ENCODE data around the gene VPS37C.

Gene VPS37C

GRCh38 chr11:61153593-61154095, 7.6 kb downstream of the VPS37C start:
- no peak for DNase-seq (ENCODE audit: low spot score)

DNA sequence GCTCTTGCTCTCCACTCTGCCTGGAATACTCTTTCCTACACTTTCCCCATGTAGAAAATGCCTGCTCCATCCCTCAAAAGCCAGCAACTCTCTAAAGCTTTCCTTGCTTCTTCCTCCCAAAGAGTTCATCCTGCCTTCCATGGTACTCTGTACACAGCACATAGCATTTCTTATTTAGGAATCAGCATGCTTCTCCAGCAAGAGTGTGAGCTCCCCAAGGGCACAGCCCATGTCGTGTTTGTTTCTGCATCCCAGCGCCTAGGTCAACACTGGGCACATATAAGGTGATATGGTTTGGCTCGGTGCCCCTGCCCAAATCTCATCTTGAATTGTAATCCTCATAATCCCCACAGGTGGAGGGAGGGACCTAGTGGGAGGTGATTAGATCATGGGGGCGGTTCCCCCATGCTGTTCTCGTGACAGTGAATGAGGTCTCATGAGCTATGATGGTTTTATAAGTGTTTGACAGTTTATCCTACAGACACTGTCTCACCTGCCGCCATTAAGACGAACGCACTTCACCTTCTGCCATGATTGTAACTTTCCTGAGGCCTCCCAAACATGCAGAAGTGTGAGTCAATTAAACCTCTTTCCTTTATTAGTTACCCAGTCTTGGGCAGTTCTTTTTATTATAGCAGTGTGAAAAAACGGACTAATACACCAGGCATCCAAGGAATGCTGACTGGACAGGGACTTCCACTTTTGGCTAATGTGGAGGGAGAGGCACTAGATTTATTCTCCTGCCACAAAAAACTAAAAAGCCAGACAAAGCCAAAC, 8.2 kb downstream of the VPS37C start:
- no peak for DNase-seq (ENCODE audit: low spot score)

DNA sequence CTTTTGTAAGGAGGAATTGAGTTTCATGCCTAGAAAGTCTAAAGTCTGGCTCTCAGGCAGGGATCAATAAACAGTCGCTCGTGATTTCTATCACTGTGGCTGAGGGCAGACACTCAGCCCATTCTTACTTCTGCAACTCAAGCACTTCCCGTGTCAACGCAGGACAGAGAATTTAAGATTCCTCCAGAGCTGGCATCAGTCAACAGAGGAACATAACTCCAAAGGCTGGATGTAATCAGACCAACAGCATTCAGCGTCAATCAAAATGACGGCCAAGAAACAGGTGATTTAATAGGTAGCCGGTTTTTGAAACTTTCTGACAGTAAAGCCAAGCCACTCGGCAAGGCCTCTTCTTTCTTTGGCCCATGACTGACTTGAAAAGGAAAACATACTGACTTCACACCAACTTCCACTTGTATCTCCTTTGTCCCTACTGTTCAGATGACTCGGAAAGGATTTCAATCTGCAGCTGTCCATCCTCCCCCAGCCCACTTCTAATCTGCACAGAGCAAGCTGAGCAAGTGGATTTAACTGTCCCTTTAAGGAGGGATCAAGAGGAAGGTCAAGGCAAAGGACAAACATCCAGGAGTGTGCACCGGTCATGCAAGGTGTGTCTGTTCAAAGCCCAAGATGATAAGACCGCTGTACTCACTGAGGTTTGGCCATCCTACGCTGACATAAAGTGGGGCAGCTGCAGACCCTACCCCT, 9.5 kb downstream of the VPS37C start:
- no peak for DNase-seq (ENCODE audit: low spot score)

DNA sequence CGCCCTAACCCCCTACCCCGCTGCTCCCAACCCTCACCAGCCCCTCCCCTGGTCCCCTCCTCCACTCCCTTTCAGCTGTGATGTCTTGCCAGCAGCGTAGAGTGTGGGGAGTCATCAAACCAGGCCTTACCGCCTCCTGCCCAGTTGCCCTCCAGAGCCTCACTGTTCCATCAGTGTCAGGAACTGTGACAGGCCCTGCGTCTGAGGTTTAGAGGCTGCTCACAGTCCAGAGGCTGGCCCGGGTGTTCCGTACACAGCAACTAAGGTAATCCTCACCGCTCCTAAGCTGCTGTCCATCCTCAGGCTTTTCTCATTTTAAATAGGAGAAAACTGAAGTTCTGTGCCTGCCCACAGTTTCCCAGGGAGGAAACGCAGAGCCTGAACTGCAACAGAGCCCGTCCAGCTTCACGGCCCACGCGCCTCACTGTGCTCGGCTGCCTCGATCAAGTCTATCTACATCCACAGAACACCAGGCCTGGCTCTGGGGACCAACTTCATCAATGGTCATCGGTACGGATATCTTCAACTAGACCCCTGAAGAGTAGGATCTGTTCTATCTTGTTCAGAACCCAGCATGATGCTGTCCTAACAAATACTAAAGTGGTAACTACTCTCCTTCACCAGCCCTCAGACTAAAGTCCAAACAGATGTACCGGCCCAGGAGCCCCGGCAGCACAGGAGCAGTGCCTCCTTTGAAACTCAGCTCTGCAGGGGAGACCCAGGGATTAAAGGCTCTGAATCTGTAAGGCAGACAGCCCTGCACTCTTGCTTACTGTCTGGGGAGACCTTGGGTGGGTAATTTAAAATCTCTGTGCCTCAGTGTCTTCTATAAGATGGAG, 10.3 kb downstream of the VPS37C start:
- no peak for DNase-seq (ENCODE audit: low spot score)

DNA sequence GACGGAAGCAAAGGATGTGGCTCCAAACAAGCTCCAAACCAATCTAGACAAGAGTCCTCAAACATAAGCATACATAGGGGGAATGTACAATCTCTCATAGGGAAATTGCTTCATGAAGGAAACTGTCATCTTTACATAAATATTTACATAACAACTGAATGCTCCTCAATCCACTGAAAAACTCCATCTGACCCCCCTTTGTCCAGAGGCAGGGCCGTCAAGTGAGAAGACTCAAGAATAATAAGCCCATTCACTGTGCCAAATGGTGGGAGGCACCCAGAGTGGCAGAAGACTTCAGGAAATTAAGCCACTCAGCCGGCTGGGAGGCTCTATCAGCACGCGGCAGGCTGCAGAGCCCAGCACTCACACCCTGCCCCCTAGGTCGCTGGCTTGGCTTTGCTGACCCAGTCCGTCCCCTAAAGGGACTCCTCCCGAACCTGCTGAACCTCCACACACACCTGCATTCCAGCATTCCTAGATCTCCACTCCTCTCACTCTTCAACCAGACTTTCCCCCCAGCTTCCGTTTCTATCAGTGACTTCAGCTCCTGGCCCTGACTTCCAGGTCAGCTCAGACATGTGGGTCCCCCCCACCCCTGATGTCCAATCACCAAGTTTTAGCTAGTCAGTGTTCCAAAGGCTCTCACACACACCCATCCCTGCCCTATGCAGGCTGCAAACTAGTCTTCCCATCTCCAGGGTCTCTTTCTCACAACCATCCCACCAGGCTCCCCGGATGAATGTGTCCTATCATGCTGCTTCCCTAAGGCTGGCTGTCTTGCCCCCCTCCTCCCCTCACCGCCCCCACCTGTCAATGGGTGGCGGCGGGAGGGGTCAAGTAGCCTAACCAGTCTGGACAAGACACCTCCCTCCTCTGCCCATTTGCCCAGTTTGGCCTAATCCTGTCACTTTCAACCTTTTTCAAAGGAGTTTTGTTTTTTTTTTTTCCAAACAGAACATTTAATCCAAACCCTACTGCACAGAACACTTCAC, 11.3 kb downstream of the VPS37C start:
- DNase-seq (ENCODE audit: low spot score): no peak

DNA sequence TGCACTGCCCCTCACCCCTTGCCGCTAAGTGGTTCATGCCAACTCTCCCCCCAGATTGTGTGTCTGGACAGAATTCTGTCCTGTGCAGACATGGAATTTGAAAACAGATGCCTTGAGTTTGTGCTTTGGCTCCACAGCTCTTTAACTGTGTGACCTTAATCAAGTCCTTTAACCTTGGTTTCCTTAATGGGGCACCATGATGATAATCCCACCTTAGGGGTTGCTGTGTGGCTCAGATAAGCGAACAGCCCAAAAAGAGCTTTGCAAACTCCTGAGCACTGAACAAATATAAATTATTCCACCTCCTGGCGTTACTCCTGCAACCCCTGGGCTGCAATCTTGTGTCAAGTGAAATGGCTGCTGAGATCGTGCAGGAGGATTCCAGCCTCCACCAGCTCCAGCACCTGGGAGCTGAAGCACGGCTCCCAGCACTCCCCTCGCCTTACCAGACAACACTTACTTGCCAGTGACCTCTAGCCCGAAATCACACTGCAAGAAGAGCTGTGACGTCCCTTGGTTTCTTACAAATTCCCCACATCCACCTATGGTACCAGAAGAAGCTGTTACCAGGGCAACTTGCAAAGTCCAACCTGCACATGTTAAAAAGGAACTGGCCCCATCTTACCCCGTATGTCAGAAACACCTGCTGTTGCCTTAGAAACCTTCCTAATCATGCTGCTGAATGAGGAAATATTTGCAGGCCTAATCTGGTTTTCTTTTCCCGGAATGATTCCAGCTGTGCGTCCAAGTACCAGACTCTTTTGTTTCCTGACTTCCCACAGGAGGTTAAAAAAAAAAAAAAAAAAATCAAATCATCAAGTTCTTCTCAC, 13.2 kb downstream of the VPS37C start:
- no peak for DNase-seq (ENCODE audit: low spot score)

GRCh38 chr11:61147271-61147670, 14.0 kb downstream of the VPS37C start:
- DNase-seq (ENCODE audit: low spot score): no peak

GRCh38 chr11:61146416-61146815, 14.8 kb downstream of the VPS37C start:
- no peak for DNase-seq (ENCODE audit: low spot score)

DNA sequence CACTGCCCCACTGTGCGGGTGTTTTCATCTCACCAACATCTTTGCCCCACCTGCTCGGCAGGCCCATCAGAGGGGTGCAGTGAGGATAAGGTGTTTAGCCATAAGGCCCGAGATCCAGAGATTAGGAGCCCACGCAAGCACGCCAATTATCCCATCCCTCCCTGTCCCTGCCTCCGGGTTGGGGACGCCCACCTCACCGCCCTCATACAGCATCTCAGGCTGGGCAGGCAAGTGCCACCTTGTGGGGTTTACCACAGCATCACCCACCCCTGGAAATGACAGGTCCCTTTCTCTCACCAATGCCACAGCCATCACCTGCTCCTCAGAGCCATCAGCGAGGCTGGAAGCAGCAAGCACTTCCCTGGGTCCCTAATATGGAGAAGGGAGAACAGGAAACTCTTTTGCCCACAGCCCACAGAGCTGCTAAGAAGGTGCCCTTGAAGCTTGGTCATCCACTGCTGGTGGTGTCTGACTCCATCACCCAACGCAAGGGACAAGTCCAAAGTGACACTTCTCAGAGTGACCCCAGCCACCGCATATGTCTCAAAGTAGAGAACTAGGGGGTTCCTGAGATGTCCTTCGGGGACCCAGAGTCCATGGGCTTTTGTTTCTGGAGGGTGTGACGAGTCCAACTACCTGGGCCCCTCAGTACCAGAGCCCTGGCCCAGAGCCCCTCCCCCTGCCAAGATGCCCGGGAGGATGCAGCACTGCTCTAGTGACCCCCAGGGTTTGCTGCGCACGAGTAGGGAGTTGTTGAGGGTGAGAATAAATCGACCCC, 15.8 kb downstream of the VPS37C start:
- DNase-seq (ENCODE audit: low spot score): no peak

GRCh38 chr11:61144511-61145179, 16.6 kb downstream of the VPS37C start:
- DNase-seq (ENCODE audit: low spot score): no peak

- no peak for DNase-seq (ENCODE audit: low spot score)
These were observed 18.8 kb downstream of the VPS37C start for GRCh38 chr11:61142424-61142823.

DNA sequence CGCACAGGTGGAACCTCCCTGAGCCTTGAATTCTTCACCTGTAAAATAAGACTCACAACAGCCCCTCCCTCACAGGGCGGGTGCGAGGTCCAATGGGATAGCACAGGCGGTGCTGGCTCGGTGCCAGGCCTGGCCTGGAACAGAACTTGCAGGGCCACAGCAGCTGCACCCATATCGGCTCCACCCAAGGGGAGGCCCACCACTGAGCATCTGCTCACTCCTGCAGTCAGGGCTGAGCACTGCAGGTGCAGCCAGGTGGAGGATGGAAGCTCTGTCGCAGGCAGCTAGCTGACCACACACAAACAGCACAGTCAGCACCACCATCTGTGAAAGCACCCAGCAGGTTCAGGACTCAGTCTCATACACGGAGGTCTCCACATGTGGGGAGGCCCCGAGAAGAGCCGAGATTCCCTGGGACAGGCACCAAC, 19.6 kb downstream of the VPS37C start:
- DNase-seq (ENCODE audit: low spot score): no peak

DNA sequence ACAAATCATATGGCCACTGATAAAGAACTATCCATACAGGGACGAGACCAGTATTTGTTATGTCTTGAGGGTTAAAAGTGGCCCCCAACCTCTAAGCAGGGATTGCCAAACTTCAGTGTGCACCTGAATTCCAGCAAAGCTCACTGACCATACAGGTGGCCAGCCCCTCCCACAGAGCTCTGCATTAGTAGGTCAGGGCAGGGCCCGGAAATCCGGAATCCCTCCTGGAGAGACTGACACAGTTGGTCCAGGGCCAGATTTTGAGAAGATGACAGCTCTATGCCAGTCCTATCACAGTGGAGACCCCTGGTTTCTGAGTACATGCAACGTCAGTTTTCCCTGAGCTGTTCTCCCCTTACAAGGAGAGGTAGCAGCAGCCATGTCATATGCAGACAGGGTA, 20.8 kb downstream of the VPS37C start:
- no peak for DNase-seq (ENCODE audit: low spot score)

DNA sequence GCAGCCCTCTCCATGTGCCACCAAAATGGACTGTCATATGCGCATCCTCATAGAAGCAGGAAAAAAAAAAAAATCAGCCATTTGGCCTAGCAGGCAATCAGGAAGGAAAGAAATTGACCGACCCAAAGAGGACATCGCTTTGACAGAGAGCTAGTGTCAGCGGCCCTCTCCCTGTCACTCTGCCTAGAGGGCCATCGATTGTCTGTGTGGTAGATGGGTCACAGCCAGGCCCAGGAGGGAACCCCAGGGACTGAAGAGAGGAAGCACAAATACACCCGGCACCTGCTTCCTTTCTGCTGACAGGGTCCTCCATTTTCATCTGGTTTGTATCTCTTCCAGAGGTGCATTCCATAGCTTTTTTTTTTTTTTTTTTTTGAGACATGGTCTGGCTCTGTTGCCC, 21.8 kb downstream of the VPS37C start:
- no peak for DNase-seq (ENCODE audit: low spot score)

- DNase-seq (ENCODE audit: low spot score): no peak
These were observed 22.3 kb downstream of the VPS37C start for GRCh38 chr11:61138935-61139334.

DNA sequence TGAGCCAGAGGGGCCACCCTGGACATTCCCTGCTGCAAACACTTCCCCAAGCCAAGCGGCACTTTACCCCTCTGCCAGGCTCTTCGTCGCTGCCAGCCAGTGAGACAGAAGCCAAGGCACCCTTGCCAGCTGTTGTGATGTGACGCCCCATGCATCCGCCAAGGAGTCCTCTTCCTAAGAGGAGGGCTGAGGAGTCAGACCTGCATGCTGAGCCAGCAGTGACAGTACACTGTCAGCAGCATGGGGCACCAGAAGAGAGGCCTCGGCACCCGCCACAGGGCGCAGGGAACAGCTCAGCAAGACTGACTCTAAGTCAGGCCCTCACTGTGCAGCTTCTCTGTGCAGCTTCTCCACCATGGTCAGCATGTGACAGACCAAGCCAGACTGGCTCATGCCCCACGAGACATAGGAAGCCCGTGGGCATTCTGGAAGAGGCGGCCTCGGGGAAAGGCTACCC, 26.4 kb downstream of the VPS37C start:
- DNase-seq (ENCODE audit: low spot score): no peak

DNA sequence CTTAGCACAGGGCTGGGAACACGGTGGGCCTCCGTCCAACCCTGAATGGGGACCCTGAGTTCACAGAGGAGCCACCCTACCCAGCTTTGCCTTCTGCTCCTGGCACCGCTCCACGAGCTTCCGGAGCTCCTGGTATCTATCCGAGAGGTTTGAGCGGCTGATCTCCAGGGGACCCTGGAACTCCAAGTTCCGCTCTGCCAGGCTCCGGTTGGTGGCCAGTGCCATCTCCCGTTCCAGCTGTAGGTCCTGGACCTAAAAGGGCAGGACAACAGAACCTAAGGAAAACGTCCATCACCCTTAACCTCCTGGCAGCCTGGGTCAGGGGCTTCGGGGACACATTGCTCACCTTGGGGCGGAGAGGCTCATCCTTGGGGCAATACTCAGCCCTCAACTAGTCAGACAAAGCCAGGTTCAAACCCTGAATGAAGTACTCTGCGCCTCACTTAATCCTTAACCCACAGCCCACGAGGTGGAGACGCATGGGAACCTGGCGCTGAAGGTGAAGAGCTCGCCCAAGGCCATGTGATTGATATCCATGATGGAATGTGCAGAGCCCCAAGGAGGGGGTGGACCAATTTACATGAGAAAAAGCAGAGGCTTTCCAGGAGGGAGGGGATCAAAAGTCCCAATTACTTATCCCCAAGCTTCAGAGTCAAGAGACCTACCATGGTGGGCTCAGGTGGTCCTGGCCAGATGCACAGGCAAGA, 27.1 kb downstream of the VPS37C start:
- DNase-seq (ENCODE audit: low spot score): no peak

DNA sequence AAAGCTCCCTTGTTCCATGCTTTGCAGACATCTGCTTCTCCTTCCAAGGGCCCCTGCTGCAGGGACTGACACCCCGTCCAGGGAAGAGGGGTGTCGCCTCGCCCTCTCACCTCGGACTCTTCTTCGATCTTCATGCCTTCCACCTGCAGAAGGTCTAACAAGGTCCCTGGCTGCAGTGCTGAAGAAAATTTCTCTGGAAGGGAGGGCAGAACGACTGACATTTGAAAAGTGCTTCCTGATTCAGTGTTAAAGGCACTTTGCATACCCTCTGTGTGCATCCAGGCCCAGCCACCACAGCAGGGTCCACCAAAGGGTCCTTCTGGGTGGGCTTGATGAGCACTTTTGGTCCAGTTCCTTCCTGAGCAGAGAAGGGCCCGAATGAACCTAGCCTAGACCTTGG, 28.1 kb downstream of the VPS37C start:
- DNase-seq (ENCODE audit: low spot score): no peak

All from kidney capillary endothelial cell (primary cell).